Vagina (tissue), 2 donors: ENCODE results near the gene GTF3C5.

ENCODE experiments used
- POLR2A ChIP-seq, 2 donors: fragments of 450-650 bp; IDR thresholded peaks; one replicate each; pipeline ENCODE4 v1.6.1; 2017; ENCODE audit warnings: antibody characterized with exemption in 2 of 2, mild to moderate bottlenecking in 2 of 2, moderate library complexity in 2 of 2
- POLR2AphosphoS5 ChIP-seq, 2 donors: sonication (generic); formaldehyde crosslinking; IDR thresholded peaks; one replicate each; pipeline ENCODE4 v1.9.0; 2017; ENCODE audit warnings: antibody characterized with exemption in 2 of 2, mild to moderate bottlenecking in 2 of 2, low read depth in 1 of 2; ENCODE audit not compliant: insufficient read depth in 1 of 2
- TF ChIP-seq, protein P1 (sequence below), 3 experiments: fragments of 450-650 bp in 2 of 3; fragments of 200-600 bp in 1 of 3; sonication (generic) in 1 of 3; IDR thresholded peaks; one replicate each; pipeline ENCODE4 v1.5.1; 2017 to 2019; ENCODE audit warnings: antibody characterized with exemption in 3 of 3, mild to moderate bottlenecking in 2 of 3, moderate library complexity in 2 of 3

DNA sequence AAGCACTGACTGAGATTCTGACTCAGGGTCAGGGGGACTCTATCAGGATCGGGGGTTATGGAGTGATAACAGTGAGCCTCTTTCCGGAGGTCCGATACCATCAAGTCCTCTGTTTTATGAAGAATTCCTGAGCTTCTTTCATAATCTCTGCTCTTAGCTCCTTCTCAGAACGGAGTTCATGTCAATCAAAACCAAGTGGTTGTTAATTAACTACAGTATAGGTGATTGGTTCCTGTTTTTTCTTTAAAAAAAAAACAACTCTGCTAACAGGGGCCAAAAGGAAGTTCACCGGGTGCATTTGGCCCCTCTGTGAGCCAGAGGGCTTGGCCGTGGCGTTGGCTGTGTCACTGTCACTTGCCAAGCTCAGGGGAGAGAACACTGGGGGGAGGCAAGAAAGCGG is 48.3 kb upstream of the GTF3C5 start:
- TF ChIP-seq, protein P1, sequence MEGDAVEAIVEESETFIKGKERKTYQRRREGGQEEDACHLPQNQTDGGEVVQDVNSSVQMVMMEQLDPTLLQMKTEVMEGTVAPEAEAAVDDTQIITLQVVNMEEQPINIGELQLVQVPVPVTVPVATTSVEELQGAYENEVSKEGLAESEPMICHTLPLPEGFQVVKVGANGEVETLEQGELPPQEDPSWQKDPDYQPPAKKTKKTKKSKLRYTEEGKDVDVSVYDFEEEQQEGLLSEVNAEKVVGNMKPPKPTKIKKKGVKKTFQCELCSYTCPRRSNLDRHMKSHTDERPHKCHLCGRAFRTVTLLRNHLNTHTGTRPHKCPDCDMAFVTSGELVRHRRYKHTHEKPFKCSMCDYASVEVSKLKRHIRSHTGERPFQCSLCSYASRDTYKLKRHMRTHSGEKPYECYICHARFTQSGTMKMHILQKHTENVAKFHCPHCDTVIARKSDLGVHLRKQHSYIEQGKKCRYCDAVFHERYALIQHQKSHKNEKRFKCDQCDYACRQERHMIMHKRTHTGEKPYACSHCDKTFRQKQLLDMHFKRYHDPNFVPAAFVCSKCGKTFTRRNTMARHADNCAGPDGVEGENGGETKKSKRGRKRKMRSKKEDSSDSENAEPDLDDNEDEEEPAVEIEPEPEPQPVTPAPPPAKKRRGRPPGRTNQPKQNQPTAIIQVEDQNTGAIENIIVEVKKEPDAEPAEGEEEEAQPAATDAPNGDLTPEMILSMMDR (IDR thresholded peaks at IDR 0.05), result no peak
- no peak for TF ChIP-seq POLR2AphosphoS5 (IDR thresholded peaks at IDR 0.05; ENCODE audit: insufficient read depth in 1 of 2, low read depth in 1 of 2)
- no peak for TF ChIP-seq POLR2A (IDR thresholded peaks at IDR 0.05)
